ENCODE data around the gene PHF21A. TPM values are rescaled to one million over a fixed set of nuclear protein-coding genes. Genes with fewer than 3 reads are reported as not detected.

PHF21A gene
- total and polyA plus RNA-seq, 2 of the 8 experiments (the other 6 are each of a cell fraction or from before 2014, with no cell fraction given): 17.6 to 40.3 TPM

DNA sequence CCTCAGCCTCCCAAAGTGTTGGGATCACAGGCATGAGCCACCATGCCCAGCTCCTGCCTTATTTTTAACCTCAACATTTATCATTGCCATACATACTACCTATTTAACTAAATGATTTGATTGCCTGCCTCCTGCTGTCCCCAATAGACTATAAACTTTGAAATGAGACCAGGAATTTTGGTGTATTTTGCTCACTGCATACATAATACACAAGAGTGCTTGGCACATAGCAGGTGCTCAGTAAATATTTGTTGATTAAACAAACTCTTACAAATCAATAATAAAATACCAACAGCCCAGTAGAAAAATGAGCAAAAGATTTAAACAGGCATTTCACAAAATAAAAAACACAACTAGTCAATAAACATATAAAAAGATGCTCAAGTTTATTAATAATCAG is 49.5 kb upstream of the PHF21A start:
- H4K91ac ChIP-seq (replicated peaks; ENCODE audit: insufficient read length, low read length): no peak overlapping the region
- no peak for FAIRE-seq
- CTCF ChIA-PET (ENCODE audit: partially characterized antibody): no interaction called here
- H3K18ac ChIP-seq (ENCODE audit: extremely low read depth, low read length): no peak overlapping the region
- no peaks in the 10 kb centered on the region for H3K79me2 ChIP-seq (ENCODE audit: control insufficient read depth in 1 of 2, insufficient read depth in 2 of 2, low read length in 2 of 2)
- H3K56ac ChIP-seq (replicated peaks; ENCODE audit: insufficient read length, low read depth, low read length): no peak overlapping the region
- POLR2A ChIA-PET (ENCODE audit: partially characterized antibody): no interaction called here
- H4K20me1 ChIP-seq (replicated peaks in 1 of 2; ENCODE audit: control insufficient read depth in 1 of 2, insufficient read depth in 2 of 2, low read length in 2 of 2): no peaks in the 10 kb centered on the region
- no peak overlapping the region for H3K27ac ChIP-seq (ENCODE audit: low read depth, low read length)
- no peak overlapping the region for H2AK5ac ChIP-seq (ENCODE audit: low read depth, low read length)
- H3K23ac ChIP-seq (ENCODE audit: insufficient read length): no peak overlapping the region
- H3K23me2 ChIP-seq (ENCODE audit: low read depth, low read length): no peaks in the 10 kb centered on the region
- H4K5ac ChIP-seq (ENCODE audit: insufficient read length, low read depth, low read length): no peak overlapping the region
- no peak overlapping the region for H3K4me3 ChIP-seq (ENCODE audit: extremely low read depth in 1 of 4, insufficient read depth in 2 of 4, low read depth in 3 of 4, low read length in 4 of 4)
- no peak for DNase-seq (ENCODE audit: low read depth in 1 of 2, low spot score in 2 of 2)
- no peaks in the 10 kb centered on the region for H3K27me3 ChIP-seq (replicated peaks in 1 of 4; ENCODE audit: control insufficient read depth in 3 of 4, extremely low read depth in 1 of 4, insufficient read depth in 3 of 4, low read length in 3 of 4)
- no peak overlapping the region for H3K14ac ChIP-seq (ENCODE audit: insufficient read length)
- no peaks in the 10 kb centered on the region for H3K36me3 ChIP-seq (ENCODE audit: control insufficient read depth in 2 of 4, insufficient read depth in 4 of 4, low read length in 3 of 4)
- H4K8ac ChIP-seq (ENCODE audit: extremely low read depth, insufficient read depth, low read length): no peak overlapping the region
- no peak overlapping the region for H2BK12ac ChIP-seq (ENCODE audit: low read depth, low read length)
- no peaks in the 10 kb centered on the region for H3K79me1 ChIP-seq (ENCODE audit: low read depth, low read length)
- no peak overlapping the region for H3K4me2 ChIP-seq (ENCODE audit: insufficient read depth in 1 of 2, low read depth in 2 of 2, low read length in 2 of 2)
- no peak overlapping the region for H3K9ac ChIP-seq (replicated peaks in 1 of 4; ENCODE audit: extremely low read depth in 1 of 4, low read depth in 3 of 4, low read length in 3 of 4)
- H2BK20ac ChIP-seq (ENCODE audit: low read length): no peak overlapping the region
- no peak for TF ChIP-seq CEBPB (IDR thresholded peaks at IDR 0.05; ENCODE audit: low read depth, low read length)
- TF ChIP-seq, protein P1, sequence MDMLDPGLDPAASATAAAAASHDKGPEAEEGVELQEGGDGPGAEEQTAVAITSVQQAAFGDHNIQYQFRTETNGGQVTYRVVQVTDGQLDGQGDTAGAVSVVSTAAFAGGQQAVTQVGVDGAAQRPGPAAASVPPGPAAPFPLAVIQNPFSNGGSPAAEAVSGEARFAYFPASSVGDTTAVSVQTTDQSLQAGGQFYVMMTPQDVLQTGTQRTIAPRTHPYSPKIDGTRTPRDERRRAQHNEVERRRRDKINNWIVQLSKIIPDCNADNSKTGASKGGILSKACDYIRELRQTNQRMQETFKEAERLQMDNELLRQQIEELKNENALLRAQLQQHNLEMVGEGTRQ (IDR thresholded peaks at IDR 0.05; ENCODE audit: low read length): no peak
- no peaks in the 10 kb centered on the region for H3K9me3 ChIP-seq (ENCODE audit: insufficient read depth in 2 of 2, low read depth in 1 of 2, low read length in 1 of 2)
- H3K4me1 ChIP-seq (replicated peaks in 1 of 4; ENCODE audit: control insufficient read depth in 3 of 4, insufficient read depth in 4 of 4, low read length in 3 of 4): no peaks in the 10 kb centered on the region
- H2BK5ac ChIP-seq (ENCODE audit: low read depth, low read length): no peak overlapping the region
- no peak overlapping the region for H2BK15ac ChIP-seq (ENCODE audit: low read length)
- no peak overlapping the region for H2AFZ ChIP-seq (ENCODE audit: low read length)
- H2BK120ac ChIP-seq (replicated peaks; ENCODE audit: low read depth, low read length): no peak overlapping the region
- H3K4ac ChIP-seq (replicated peaks; ENCODE audit: insufficient read length, low read depth, low read length): no peak overlapping the region
